Ovary (tissue), 9 donors: ENCODE data around the gene ABTB2. TPM values are rescaled to one million over a fixed set of nuclear protein-coding genes. Genes with fewer than 3 reads are reported as not detected.

Source experiments
- DNase-seq, 5 donors: peaks; one replicate each; pipeline ENCODE4 v3.0.0-alpha.2; 2019 to 2020
- H3K27ac ChIP-seq, 2 donors: fragments of 200-600 bp; one replicate each; pipeline versions ENCODE4 v1.5.1 to v1.8.0; 2019 to 2022
- H3K27me3 ChIP-seq: fragments of 200-600 bp; one replicate; pipeline ENCODE4 v1.8.0; 2022
- H3K36me3 ChIP-seq: fragments of 200-600 bp; sonication (generic); one replicate; pipeline ENCODE4 v1.5.1; 2019
- H3K4me1 ChIP-seq: one replicate; pipeline ENCODE4 v1.8.1; 2013; ENCODE audit warnings: mild to moderate bottlenecking, moderate library complexity; ENCODE audit not compliant: insufficient read depth
- H3K4me3 ChIP-seq: fragments of 200-600 bp; sonication (generic); one replicate; pipeline ENCODE4 v1.5.1; 2017
- H3K9me3 ChIP-seq, 2 donors: fragments of 200-600 bp in 1 of 2; sonication (generic) in 1 of 2; one replicate each; pipeline versions ENCODE4 v1.5.1 to v1.8.1; 2013 to 2019; ENCODE audit warnings: mild to moderate bottlenecking in 1 of 2, moderate library complexity in 1 of 2
- EP300 ChIP-seq: sonication (generic); formaldehyde crosslinking; IDR thresholded peaks from one replicate; pipeline ENCODE4 v1.6.1; 2017; ENCODE audit warnings: antibody characterized with exemption
- POLR2A ChIP-seq: fragments of 450-650 bp; IDR thresholded peaks from one replicate; pipeline ENCODE4 v1.6.1; 2017; ENCODE audit warnings: antibody characterized with exemption, mild to moderate bottlenecking, moderate library complexity
- WGBS, 3 donors: extraction: QIAGEN DNeasy Blood & Tissue Kit in 1 of 3; methylation state at CpG; one replicate each; pipeline versions ENCODE4 v1.1.5 to v1.1.7; 2013 to 2017; 5-methylcytosine and 5-hydroxymethylcytosine counted together
- intact Hi-C, 4 donors: fragments of 100-400 bp; cut with DNase I; formaldehyde crosslinking; loops; one replicate each; pipeline versions ENCODE4 v1.11.0 to v1.15.1; 2022 to 2023
- polyA plus RNA-seq, 2 donors: library from polyadenylated mRNA; stranded (reverse); fragments of 200-250 nt in 1 of 2; fragments of 350-450 nt in 1 of 2; fragmentation: Illumina TruSeq in 1 of 2; extraction: RNeasy Lipid Tissue Mini Kit (QIAGEN cat#74804) in 1 of 2; gene quantifications; one replicate each; pipeline ENCODE4 v1.2.3, GENCODE V29; 2013 to 2014
- total RNA-seq, 7 donors: library from RNA; depleted of rRNA in 2 of 7; stranded (reverse); fragments of >200 nt in 2 of 7; fragmentation: NEBNext Ultra II Directional in 3 of 7; extraction: Animal tissue kit (Norgen Biotek cat#: 25700) in 3 of 7; gene quantifications; one replicate each; pipeline versions ENCODE4 v1.1.0 to v1.2.4, GENCODE V29; 2016 to 2023
- TF ChIP-seq, protein P1 (sequence below), 3 donors: fragments of 450-650 bp in 2 of 3; fragments of 200-600 bp in 1 of 3; IDR thresholded peaks; one replicate each; pipeline versions ENCODE4 v1.5.1 to v1.8.0; 2016 to 2022; ENCODE audit warnings: antibody characterized with exemption in 3 of 3, mild to moderate bottlenecking in 1 of 3
- donor health status: DM: no; HTN: no; CAD: no; lungs with moderate emphysema.
- donor health status: DM: no; HTN: no; CAD: no.
- donor health status: Bipolar disorder and iron deficiency.
- donor health status: DM: yes; HTN: yes; CAD: no.
- donor health status: DM: no; HTN: no; CAD: no.
- donor health status: DM: yes; HTN: yes; CAD: no.

The ABTB2 gene
- total and polyA plus RNA-seq, 9 donors = 1.2 to 7.2 (median 2.6) TPM

- H3K4me3 ChIP-seq = no peak overlapping the region
- WGBS, 3 donors = 74 to 90% (median 89%) methylated on average over 7 of the region's 7 CpGs
- no peaks in the 10 kb centered on the region for H3K27me3 ChIP-seq
- intact Hi-C loops = loop anchor here in 1 of 4 donors (10.0 kb wide), 1 partner anchor 49 kb away; no protein-coding TSS in a partner anchor
- H3K27ac ChIP-seq = no peak overlapping the region
- peaks cover 6% of the 10 kb centered on the region for H3K4me1 ChIP-seq
- no peak for TF ChIP-seq POLR2A
- no peak for TF ChIP-seq EP300
- TF ChIP-seq, protein P1, sequence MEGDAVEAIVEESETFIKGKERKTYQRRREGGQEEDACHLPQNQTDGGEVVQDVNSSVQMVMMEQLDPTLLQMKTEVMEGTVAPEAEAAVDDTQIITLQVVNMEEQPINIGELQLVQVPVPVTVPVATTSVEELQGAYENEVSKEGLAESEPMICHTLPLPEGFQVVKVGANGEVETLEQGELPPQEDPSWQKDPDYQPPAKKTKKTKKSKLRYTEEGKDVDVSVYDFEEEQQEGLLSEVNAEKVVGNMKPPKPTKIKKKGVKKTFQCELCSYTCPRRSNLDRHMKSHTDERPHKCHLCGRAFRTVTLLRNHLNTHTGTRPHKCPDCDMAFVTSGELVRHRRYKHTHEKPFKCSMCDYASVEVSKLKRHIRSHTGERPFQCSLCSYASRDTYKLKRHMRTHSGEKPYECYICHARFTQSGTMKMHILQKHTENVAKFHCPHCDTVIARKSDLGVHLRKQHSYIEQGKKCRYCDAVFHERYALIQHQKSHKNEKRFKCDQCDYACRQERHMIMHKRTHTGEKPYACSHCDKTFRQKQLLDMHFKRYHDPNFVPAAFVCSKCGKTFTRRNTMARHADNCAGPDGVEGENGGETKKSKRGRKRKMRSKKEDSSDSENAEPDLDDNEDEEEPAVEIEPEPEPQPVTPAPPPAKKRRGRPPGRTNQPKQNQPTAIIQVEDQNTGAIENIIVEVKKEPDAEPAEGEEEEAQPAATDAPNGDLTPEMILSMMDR (IDR thresholded peaks at IDR 0.05) = no peak
- no peaks in the 10 kb centered on the region for H3K36me3 ChIP-seq
- no peaks in the 10 kb centered on the region for H3K9me3 ChIP-seq
- DNase-seq = peak in 1 of 5 donors; percentile 32
Measured at GRCh38 chr11:34263441-34264091, 94.2 kb downstream of the ABTB2 start.

DNA sequence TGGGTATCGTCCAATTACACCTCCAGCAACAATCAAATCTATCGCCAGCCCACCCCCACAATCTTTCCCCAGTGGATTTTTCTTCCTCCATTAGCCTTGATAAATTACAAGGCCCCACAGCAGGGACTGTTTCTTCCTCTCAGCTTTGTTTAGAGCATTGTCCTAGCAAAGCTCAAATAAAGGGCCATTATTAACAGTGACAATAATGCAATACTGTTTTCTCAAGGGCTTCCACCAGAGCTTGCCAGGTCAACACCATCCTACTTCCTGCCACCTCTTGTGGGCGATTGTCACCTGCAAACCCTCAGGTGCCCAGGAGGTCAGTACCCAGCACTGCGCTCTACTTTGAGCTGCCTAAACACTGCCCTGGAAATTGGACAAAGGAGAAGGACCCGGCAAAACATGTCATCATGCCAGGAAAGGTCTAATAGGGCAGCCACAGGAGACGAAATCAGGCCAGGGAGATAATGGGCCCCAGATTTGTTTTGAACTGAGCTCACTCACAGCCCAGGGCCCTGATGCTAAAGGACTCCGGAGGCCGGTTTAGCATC, 95.2 kb downstream of the ABTB2 start:
- no peak overlapping the region for H3K4me3 ChIP-seq
- H3K27me3 ChIP-seq = no peaks in the 10 kb centered on the region
- WGBS, 3 donors = 85 to 94% (median 88%) methylated on average over 8 of the region's 8 CpGs
- intact Hi-C loops = loop anchor here in 1 of 4 donors (10.0 kb wide), 1 partner anchor 48 kb away; no protein-coding TSS in a partner anchor
- no peak for TF ChIP-seq POLR2A
- TF ChIP-seq, protein P1 (IDR thresholded peaks at IDR 0.05) = no peak
- no peak for TF ChIP-seq EP300
- no peaks in the 10 kb centered on the region for H3K36me3 ChIP-seq
- H3K4me1 ChIP-seq = peaks cover 6% of the 10 kb centered on the region
- no peak overlapping the region for H3K27ac ChIP-seq
- DNase-seq = no peak
- H3K9me3 ChIP-seq = no peaks in the 10 kb centered on the region

- Histone ChIP-seq H3K4me1 (peaks cover 4% of the 10 kb centered on the region), H3K9me3 (no peaks in the 10 kb centered on the region), H3K4me3 (no peak overlapping the region), H3K36me3 (no peaks in the 10 kb centered on the region), H3K27ac (no peak overlapping the region), H3K27me3 (no peaks in the 10 kb centered on the region)
- WGBS, 3 donors = 39 to 50% (median 45%) methylated on average over 1 of the region's 1 CpG
- no peak for DNase-seq
- TF ChIP-seq POLR2A (no peak), EP300 (no peak)
- TF ChIP-seq, protein P1 (IDR thresholded peaks at IDR 0.05) = no peak
- intact Hi-C loops = loop anchor here in 1 of 4 donors (10.0 kb wide), 1 partner anchor 47 kb away; no protein-coding TSS in a partner anchor
Measured at GRCh38 chr11:34261820-34262219, 96.0 kb downstream of the ABTB2 start.

DNA sequence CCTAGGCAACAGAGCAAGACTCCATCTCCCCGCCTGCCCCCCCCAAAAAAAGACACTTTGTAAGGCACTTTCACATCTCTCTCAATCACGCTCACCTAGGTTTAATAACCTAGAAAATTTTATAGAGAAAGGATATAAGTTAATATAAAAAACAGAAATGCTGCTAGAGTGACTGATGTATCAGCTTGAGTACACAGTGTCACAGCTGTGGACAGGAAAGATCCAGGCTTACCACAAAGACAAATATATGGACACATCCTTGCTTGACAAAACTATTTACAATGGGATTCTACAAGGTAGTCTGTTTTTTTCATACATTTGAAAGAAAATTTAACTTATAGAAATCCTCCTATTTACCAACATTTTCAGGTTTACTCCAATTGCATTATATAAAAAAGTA, 96.7 kb downstream of the ABTB2 start:
- Histone ChIP-seq H3K9me3 (no peaks in the 10 kb centered on the region), H3K4me3 (no peak overlapping the region), H3K4me1 (peaks cover 2% of the 10 kb centered on the region), H3K27me3 (no peaks in the 10 kb centered on the region), H3K36me3 (no peaks in the 10 kb centered on the region), H3K27ac (no peak overlapping the region)
- 95 to 98% (median 96%) methylated on average over 2 of the region's 2 CpGs for WGBS, 3 donors
- TF ChIP-seq POLR2A (no peak), EP300 (no peak)
- TF ChIP-seq, protein P1 (IDR thresholded peaks at IDR 0.05) = no peak
- DNase-seq = no peak
- intact Hi-C loops = loop anchor here in 1 of 4 donors (10.0 kb wide), 1 partner anchor 46 kb away; no protein-coding TSS in a partner anchor
